Thoracic aorta (tissue), 2 donors: ENCODE data around the gene TCP1. TPM values are rescaled to one million over a fixed set of nuclear protein-coding genes. Genes with fewer than 3 reads are reported as not detected.

ENCODE experiments used
- ATAC-seq: fragments of 150-250 bp; one replicate; pipeline ENCODE4 v1.8.0; 2017; ENCODE audit warnings: low read depth; ENCODE audit not compliant: insufficient number of reproducible peaks, low FRiP score
- DNase-seq: peaks from one replicate; pipeline ENCODE4 v3.0.0-alpha.2; 2020; ENCODE audit warnings: low spot score
- H3K27ac ChIP-seq, 2 donors: fragments of 200-600 bp; sonication (generic); 1 replicate in 1 of 2; 2 replicates in 1 of 2; pipeline ENCODE4 v1.5.1; 2016; ENCODE audit warnings: mild to moderate bottlenecking in 2 of 2, moderate library complexity in 2 of 2
- H3K27me3 ChIP-seq: fragments of 200-600 bp; sonication (generic); replicated peaks from 2 replicates; pipeline ENCODE4 v1.6.0; 2016; ENCODE audit warnings: mild to moderate bottlenecking; ENCODE audit not compliant: insufficient read depth
- H3K36me3 ChIP-seq: fragments of 200-600 bp; sonication (generic); one replicate; pipeline ENCODE4 v1.5.1; 2016
- H3K4me1 ChIP-seq, 2 donors: fragments of 200-600 bp; sonication (generic); 1 replicate in 1 of 2; 2 replicates in 1 of 2; pipeline versions ENCODE4 v1.5.1 to v1.6.0; 2016; ENCODE audit warnings: low read depth in 2 of 2, mild to moderate bottlenecking in 1 of 2; ENCODE audit not compliant: control insufficient read depth in 1 of 2
- H3K4me3 ChIP-seq: fragments of 200-600 bp; sonication (generic); 2 replicates; pipeline ENCODE4 v1.5.1; 2016; ENCODE audit warnings: mild to moderate bottlenecking
- H3K9me3 ChIP-seq: fragments of 200-600 bp; sonication (generic); 2 replicates; pipeline ENCODE4 v1.5.1; 2016
- total RNA-seq, 2 donors: library from RNA; depleted of rRNA; stranded (reverse); fragments of >200 nt; gene quantifications; one replicate each; pipeline versions ENCODE4 v1.1.0 to v1.2.3, GENCODE V29; 2016
- TF ChIP-seq, protein P1 (sequence below): fragments of 200-600 bp; sonication (generic); IDR thresholded peaks from one replicate; pipeline ENCODE4 v1.5.1; 2019; ENCODE audit warnings: antibody characterized with exemption

Gene TCP1
- total RNA-seq, 2 donors from 2014 or later = 112 to 138 TPM

DNA sequence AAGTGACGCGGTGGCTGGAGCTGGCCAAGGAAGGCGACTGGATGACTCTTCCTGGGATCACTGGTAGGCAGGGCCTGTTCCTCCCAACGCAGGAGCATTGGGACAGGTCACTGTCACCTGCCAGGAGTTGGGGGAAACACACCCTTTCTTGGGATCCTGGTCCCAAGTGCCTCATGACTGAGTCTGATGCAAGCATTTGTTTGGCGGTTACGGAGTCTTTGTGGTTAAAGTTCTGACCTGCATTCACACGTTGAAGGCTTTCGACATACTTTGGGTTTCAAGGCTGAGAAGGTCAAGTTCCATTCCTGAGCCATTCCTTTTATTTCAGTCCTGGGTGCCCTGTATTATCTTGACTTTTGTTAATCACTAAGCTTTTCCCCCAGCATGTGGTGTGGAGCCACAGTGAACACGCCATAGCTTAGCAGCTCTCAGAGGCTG is 16.6 kb upstream of the TCP1 start:
- DNase-seq (no peak), ATAC-seq (no peak)
- Histone ChIP-seq H3K4me3 (no peak overlapping the region), H3K4me1 (no peaks in the 10 kb centered on the region), H3K27ac (no peak overlapping the region), H3K36me3 (no peaks in the 10 kb centered on the region), H3K9me3 (no peaks in the 10 kb centered on the region), H3K27me3 (no peaks in the 10 kb centered on the region)
- TF ChIP-seq, protein P1, sequence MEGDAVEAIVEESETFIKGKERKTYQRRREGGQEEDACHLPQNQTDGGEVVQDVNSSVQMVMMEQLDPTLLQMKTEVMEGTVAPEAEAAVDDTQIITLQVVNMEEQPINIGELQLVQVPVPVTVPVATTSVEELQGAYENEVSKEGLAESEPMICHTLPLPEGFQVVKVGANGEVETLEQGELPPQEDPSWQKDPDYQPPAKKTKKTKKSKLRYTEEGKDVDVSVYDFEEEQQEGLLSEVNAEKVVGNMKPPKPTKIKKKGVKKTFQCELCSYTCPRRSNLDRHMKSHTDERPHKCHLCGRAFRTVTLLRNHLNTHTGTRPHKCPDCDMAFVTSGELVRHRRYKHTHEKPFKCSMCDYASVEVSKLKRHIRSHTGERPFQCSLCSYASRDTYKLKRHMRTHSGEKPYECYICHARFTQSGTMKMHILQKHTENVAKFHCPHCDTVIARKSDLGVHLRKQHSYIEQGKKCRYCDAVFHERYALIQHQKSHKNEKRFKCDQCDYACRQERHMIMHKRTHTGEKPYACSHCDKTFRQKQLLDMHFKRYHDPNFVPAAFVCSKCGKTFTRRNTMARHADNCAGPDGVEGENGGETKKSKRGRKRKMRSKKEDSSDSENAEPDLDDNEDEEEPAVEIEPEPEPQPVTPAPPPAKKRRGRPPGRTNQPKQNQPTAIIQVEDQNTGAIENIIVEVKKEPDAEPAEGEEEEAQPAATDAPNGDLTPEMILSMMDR = no peak

DNA sequence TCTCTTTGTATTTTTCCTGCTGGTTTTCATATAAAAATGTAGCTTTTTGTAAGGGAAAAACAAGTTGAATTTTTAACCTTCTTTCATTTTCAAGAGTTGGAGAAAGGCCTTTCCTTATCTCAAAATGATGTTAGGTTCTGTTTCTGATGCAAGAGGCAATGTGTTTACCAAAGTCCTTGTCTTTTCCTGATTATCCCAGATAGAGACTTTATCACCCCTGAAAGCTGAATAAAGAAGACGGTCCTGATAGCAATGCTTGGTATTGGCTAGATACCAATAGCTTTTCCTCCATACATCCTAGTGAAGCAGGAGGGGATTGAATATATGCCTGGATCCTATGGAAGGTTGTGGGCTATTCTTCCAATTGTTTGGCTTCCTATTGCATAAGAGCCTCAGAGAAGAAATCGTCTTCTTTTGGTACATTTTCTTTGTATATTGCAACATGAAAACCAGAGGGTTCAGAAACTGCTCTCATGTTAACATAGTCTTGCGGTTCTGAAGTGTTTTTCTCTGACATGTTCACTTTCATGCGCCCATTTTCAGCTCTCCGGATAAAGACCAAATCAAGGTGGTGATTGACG is 16.1 kb upstream of the TCP1 start:
- TF ChIP-seq, protein P1 = no peak
- Histone ChIP-seq H3K27ac (no peak overlapping the region), H3K27me3 (no peaks in the 10 kb centered on the region), H3K9me3 (no peaks in the 10 kb centered on the region), H3K36me3 (no peaks in the 10 kb centered on the region), H3K4me1 (no peaks in the 10 kb centered on the region), H3K4me3 (no peak overlapping the region)
- DNase-seq (no peak), ATAC-seq (no peak)

DNA sequence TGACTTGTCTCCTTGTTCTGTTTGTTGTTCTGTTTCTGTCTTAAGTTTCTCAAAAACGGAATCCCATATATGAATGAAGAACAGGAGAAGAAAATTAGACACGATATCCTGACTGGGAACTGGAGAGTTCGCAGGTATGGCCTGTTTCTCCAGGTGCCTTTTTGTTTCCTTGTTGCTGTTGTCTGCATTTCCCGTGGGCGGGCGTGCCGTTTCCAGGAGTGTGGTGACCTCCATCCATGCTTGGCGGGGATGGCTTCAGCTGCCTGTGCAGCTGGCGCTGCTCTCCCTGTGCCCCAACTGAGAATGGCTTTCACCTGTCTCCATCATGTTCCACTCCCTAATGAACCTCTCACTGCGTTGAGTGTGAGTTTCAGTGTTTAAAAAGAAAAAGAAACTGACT is 15.1 kb upstream of the TCP1 start:
- Histone ChIP-seq H3K4me1 (no peaks in the 10 kb centered on the region), H3K4me3 (no peak overlapping the region), H3K27ac (no peak overlapping the region), H3K9me3 (no peaks in the 10 kb centered on the region), H3K27me3 (no peaks in the 10 kb centered on the region), H3K36me3 (peaks cover 4% of the 10 kb centered on the region)
- TF ChIP-seq, protein P1 = no peak
- DNase-seq = no peak
- no peak for ATAC-seq

DNA sequence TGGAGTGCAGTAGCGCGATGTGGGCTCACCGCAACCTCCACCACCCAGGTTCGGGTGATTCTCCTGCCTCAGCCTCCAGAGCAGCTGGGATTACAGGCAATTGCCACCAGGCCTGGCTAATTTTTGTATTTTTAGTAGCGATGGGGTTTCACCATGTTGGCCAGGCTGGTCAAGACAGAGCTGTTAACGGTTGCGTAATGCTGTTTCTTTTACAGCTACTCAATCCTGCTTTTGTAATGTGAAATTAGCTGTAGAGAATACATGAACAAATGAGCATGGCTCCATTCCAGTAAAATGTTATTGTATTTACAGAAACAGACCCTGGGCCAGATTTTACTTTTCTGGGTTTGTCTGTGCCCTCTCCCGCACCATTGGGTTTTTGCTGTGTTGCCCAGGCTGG is 12.5 kb upstream of the TCP1 start:
- DNase-seq (no peak), ATAC-seq (no peak)
- TF ChIP-seq, protein P1 = no peak
- no peaks in the 10 kb centered on the region for H3K27me3 ChIP-seq
- no peaks in the 10 kb centered on the region for H3K9me3 ChIP-seq
- H3K27ac ChIP-seq = no peak overlapping the region
- H3K4me1 ChIP-seq = no peaks in the 10 kb centered on the region
- no peak overlapping the region for H3K4me3 ChIP-seq
- H3K36me3 ChIP-seq = peaks cover 23% of the 10 kb centered on the region

DNA sequence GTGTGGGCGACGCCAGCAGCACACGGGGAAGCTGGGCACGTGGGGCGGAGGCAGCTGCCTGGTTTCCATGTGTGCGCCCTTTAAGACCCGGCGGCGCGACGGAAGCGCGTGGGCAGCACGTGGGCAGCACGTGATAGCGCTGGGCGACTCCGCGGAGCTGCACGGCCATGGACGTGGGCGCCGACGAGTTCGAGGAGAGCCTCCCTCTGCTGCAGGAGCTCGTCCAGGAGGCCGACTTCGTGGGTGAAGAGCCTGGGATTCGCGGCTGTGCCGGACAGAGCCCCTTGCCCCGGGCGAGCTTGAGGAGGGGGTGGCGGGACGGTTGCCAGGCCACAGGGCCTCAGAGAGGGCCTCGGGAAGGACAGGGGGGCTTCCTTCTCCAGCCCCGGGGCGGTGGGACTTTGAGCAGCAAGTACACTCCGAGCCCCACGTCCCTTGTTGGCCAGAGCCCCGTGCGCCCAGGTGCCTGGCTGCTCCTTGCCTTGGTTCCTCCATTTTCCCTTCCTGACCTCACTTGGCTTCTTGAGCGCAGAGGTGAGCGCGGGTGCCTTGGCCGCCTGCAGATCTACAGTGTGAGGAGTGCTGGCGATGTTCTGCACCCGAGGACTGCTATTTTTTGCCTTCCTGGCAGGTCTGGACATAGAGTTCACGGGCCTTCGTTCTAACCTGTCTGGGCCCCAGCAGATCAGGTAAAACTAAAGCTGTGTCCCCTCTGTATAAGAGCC is 10.9 kb upstream of the TCP1 start, which contains the start of gene PNLDC1:
Gene PNLDC1, plus strand, starts transcription at position 136 of the 725 bp plus-strand sequence. Its CDS starts 32 bp downstream, at position 168.
- TF ChIP-seq, protein P1 = no peak
- no peaks in the 10 kb centered on the region for H3K4me1 ChIP-seq
- ATAC-seq = no peak
- peaks cover 27% of the 10 kb centered on the region for H3K36me3 ChIP-seq
- no peak for DNase-seq
- H3K27me3 ChIP-seq = no peaks in the 10 kb centered on the region
- H3K27ac ChIP-seq = no peak within 1 kb of the TSS
- H3K4me3 ChIP-seq = no peak within 1 kb of the TSS
- no peaks in the 10 kb centered on the region for H3K9me3 ChIP-seq
